SHP77 (cell line): ENCODE results near the gene CD40.

Experiments
- DNase-seq, 2 experiments: peaks; one replicate each; lab custom pipeline; 2025; lab: John Stamatoyannopoulos, UW

Gene CD40

GRCh38 chr20:46173652-46174468 is 55.7 kb downstream of the CD40 start:
- no peak for DNase-seq

- peak; percentile 32 to 68 for DNase-seq
Observed at GRCh38 chr20:46174469-46175126, 56.5 kb downstream of the CD40 start.

- DNase-seq = no peak
Observed at GRCh38 chr20:46175127-46175494, 57.0 kb downstream of the CD40 start.

GRCh38 chr20:46176739-46177378 is 58.7 kb downstream of the CD40 start:
- DNase-seq = no peak

GRCh38 chr20:46177768-46178167 is 59.7 kb downstream of the CD40 start:
- DNase-seq = no peak

- no peak for DNase-seq
Observed at GRCh38 chr20:46178891-46179290, 60.8 kb downstream of the CD40 start.
